Endodermal cell (in vitro differentiated cells): ENCODE data around the gene MCFD2. TPM values are rescaled to one million over a fixed set of nuclear protein-coding genes. Genes with fewer than 3 reads are reported as not detected.

Source experiments
- DNase-seq: peaks from one replicate; pipeline ENCODE4 v3.0.0-alpha.2; 2017
- H3K27ac ChIP-seq: 2 replicates; pipeline ENCODE4 v1.5.1; 2013; ENCODE audit warnings: mild to moderate bottlenecking, low read depth, low read length, moderate library complexity
- H3K27me3 ChIP-seq: 2 replicates; pipeline ENCODE4 v1.6.1; 2013; ENCODE audit warnings: mild to moderate bottlenecking, low read length, moderate library complexity; ENCODE audit not compliant: insufficient read depth, control insufficient read depth, poor library complexity, severe bottlenecking
- H3K36me3 ChIP-seq: 2 replicates; pipeline ENCODE4 v1.7.0; 2013; ENCODE audit warnings: mild to moderate bottlenecking, low read length, moderate library complexity; ENCODE audit not compliant: control insufficient read depth, insufficient read depth
- H3K4me1 ChIP-seq: one replicate; pipeline ENCODE4 v1.7.0; 2013; ENCODE audit warnings: low read length; ENCODE audit not compliant: control insufficient read depth, insufficient read depth
- H3K4me3 ChIP-seq: 2 replicates; pipeline ENCODE4 v1.5.1; 2013; ENCODE audit warnings: mild to moderate bottlenecking, low read length, moderate library complexity
- H3K9ac ChIP-seq: 2 replicates; pipeline ENCODE4 v1.6.1; 2013; ENCODE audit warnings: mild to moderate bottlenecking, low read length, moderate library complexity; ENCODE audit not compliant: poor library complexity, severe bottlenecking; ENCODE audit errors: extremely low read depth
- H3K9me3 ChIP-seq: 2 replicates; pipeline ENCODE4 v1.6.1; 2013; ENCODE audit warnings: mild to moderate bottlenecking, low read length, moderate library complexity; ENCODE audit not compliant: control insufficient read depth
- H3K27ac Mint-ChIP-seq: 2 replicates; pipeline ENCODE4 v1.8.0; 2020; ENCODE audit warnings: mixed read lengths
- H3K27me3 Mint-ChIP-seq: 2 replicates; pipeline ENCODE4 v1.8.0; 2021; ENCODE audit warnings: mild to moderate bottlenecking, mixed read lengths; ENCODE audit not compliant: insufficient read depth
- H3K36me3 Mint-ChIP-seq: 2 replicates; pipeline ENCODE4 v1.8.0; 2020; ENCODE audit warnings: low read depth, mixed read lengths
- H3K4me1 Mint-ChIP-seq: 2 replicates; pipeline ENCODE4 v1.8.0; 2020; ENCODE audit warnings: mixed read lengths
- H3K4me3 Mint-ChIP-seq: 2 replicates; pipeline ENCODE4 v1.8.0; 2020; ENCODE audit warnings: mild to moderate bottlenecking, moderate library complexity, mixed read lengths
- H3K9me3 Mint-ChIP-seq: 2 replicates; pipeline ENCODE4 v1.8.0; 2020; ENCODE audit warnings: mild to moderate bottlenecking, mixed read lengths
- CTCF ChIP-seq: fragments of 200-600 bp; sonication (generic); conservative IDR thresholded peaks from 2 replicates; pipeline ENCODE4 v1.5.0; 2021; ENCODE audit warnings: antibody characterized with exemption, mild to moderate bottlenecking
- WGBS, 2 experiments: methylation state at CpG; one replicate each; pipeline versions ENCODE4 v1.1.5 to v1.1.7; 2013; ENCODE audit warnings: missing lambda C conversion rate in 2 of 2, mixed read lengths in 1 of 2; ENCODE audit not compliant: insufficient coverage in 1 of 2, insufficient read length in 1 of 2; 5-methylcytosine and 5-hydroxymethylcytosine counted together
- total RNA-seq, 2 donors: library from RNA; stranded (reverse); fragmentation: NEBNext Ultra II Directional in 1 of 2; extraction: Animal tissue kit (Norgen Biotek cat#: 25700) in 1 of 2; gene quantifications; 2 replicates in 1 of 2; 3 replicates in 1 of 2; pipeline ENCODE4 v1.2.1, GENCODE V29; 2021

MCFD2 gene
- total RNA-seq, 2 donors from 2014 or later = 82.4 to 82.9 TPM

DNA sequence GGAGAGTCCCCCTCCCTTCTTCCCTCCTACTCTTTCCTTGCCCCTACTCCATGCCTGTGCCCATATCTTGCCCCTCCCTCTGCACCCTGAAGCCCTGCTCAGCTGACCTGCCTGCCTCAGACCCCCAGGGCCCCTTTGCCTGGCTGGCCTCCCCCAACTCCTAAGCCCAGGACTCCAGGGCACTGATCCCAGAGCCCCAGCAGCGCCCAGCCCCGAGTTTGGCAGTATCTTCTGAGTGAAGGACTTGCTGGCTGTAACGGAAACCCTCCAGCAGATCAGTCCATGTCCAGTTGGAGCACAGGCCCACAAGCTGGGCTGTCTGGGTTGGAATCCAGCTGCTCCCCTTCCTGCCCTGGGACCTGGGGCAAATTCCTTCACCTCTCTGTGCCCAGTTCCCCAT lies 46.0 kb downstream of the MCFD2 start:
- no peak overlapping the region for H3K9ac ChIP-seq
- DNase-seq = no peak
- H3K36me3 ChIP-seq = no peaks in the 10 kb centered on the region
- H3K4me3 ChIP-seq = no peak overlapping the region
- no peak for TF ChIP-seq CTCF
- peaks cover 3% of the 10 kb centered on the region for H3K27me3 Mint-ChIP-seq
- no peaks in the 10 kb centered on the region for H3K27me3 ChIP-seq
- no peak overlapping the region for H3K27ac Mint-ChIP-seq
- WGBS, 2 experiments = 80 to 91% methylated on average over 1 to 3 of the region's 3 CpGs
- peaks cover 2% of the 10 kb centered on the region for H3K9me3 Mint-ChIP-seq
- peaks cover 10% of the 10 kb centered on the region for H3K4me1 ChIP-seq
- peaks cover 5% of the 10 kb centered on the region for H3K9me3 ChIP-seq
- H3K27ac ChIP-seq = no peak overlapping the region
- peaks cover 6% of the 10 kb centered on the region for H3K4me1 Mint-ChIP-seq
- no peak overlapping the region for H3K4me3 Mint-ChIP-seq
- no peaks in the 10 kb centered on the region for H3K36me3 Mint-ChIP-seq

GRCh38 chr2:46866770-46867246 lies 48.8 kb downstream of the MCFD2 start:
- no peaks in the 10 kb centered on the region for H3K4me1 Mint-ChIP-seq
- no peaks in the 10 kb centered on the region for H3K36me3 ChIP-seq
- H3K27me3 ChIP-seq = peaks cover 7% of the 10 kb centered on the region
- no peak for TF ChIP-seq CTCF
- H3K9ac ChIP-seq = no peak overlapping the region
- peaks cover 3% of the 10 kb centered on the region for H3K9me3 Mint-ChIP-seq
- H3K9me3 ChIP-seq = peaks cover 6% of the 10 kb centered on the region
- no peaks in the 10 kb centered on the region for H3K36me3 Mint-ChIP-seq
- no peak overlapping the region for H3K4me3 Mint-ChIP-seq
- WGBS, 2 experiments = 94 to 96% methylated on average over 7 to 11 of the region's 11 CpGs
- H3K27ac ChIP-seq = no peak overlapping the region
- no peak for DNase-seq
- H3K27me3 Mint-ChIP-seq = peaks cover 7% of the 10 kb centered on the region
- no peak overlapping the region for H3K4me3 ChIP-seq
- H3K4me1 ChIP-seq = no peaks in the 10 kb centered on the region
- H3K27ac Mint-ChIP-seq = no peak overlapping the region

DNA sequence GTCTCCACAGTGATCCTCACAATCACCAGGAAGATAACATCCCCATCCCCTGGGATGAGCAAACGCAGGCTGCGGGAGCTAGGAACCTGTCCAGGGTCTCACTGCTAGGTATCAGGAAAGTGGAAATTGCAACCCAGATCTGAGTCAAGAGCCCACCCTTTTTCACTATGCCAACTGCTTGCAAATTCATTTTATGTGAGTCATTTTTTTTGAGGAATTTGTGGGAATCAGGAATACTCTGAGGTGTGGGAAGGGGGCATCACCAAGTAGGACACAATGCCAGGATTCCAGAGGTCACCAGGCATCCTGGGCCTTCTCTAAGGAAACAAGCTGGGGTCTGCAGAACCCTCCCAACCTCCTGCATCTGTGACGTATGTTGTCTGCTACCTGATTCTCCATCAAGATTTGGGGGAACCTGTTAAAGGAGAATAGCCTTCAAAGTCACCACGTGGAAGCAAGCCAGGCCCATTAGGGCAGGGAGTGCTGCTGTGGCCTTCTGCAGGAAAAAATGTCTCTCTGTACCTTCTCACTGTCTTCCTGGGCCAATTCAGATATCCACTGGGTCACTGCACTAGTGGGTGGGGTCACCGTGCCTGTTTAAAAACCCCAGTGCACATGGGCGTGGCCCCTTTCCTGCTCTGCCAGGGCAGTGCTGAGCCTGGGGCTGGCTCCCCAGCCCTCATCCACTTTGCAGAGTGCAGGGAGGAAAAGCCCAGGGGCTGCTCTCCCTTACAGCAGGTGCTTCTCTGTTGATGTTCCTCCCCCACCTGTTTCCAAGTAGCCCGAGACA lies 50.2 kb downstream of the MCFD2 start:
- Histone ChIP-seq H3K4me3 (no peak overlapping the region), H3K4me1 (no peaks in the 10 kb centered on the region), H3K27me3 (peaks cover 7% of the 10 kb centered on the region), H3K9ac (no peak overlapping the region), H3K36me3 (no peaks in the 10 kb centered on the region), H3K9me3 (peaks cover 6% of the 10 kb centered on the region), H3K27ac (no peak overlapping the region)
- TF ChIP-seq CTCF = no peak
- no peak overlapping the region for H3K4me3 Mint-ChIP-seq
- no peak overlapping the region for H3K27ac Mint-ChIP-seq
- peaks cover 3% of the 10 kb centered on the region for H3K9me3 Mint-ChIP-seq
- H3K27me3 Mint-ChIP-seq = peaks cover 7% of the 10 kb centered on the region
- no peaks in the 10 kb centered on the region for H3K4me1 Mint-ChIP-seq
- no peaks in the 10 kb centered on the region for H3K36me3 Mint-ChIP-seq
- no peak for DNase-seq
- 92 to 97% methylated on average over 4 to 7 of the region's 7 CpGs for WGBS, 2 experiments
